ENCODE data around the gene CAPZB.

CAPZB gene

GRCh38 chr1:19327301-19327700, 158.0 kb downstream of the CAPZB start:
- H3K4me1 Mint-ChIP-seq (ENCODE audit: low read depth) = no peaks in the 10 kb centered on the region
- H3K27me3 Mint-ChIP-seq = no peaks in the 10 kb centered on the region
- H3K27ac Mint-ChIP-seq = no peak overlapping the region
- H3K36me3 Mint-ChIP-seq (ENCODE audit: low read depth) = peaks cover 4% of the 10 kb centered on the region
- no peak overlapping the region for H3K4me3 Mint-ChIP-seq
- no peaks in the 10 kb centered on the region for H3K9me3 Mint-ChIP-seq

- no peak overlapping the region for H3K4me3 Mint-ChIP-seq
- no peaks in the 10 kb centered on the region for H3K4me1 Mint-ChIP-seq (ENCODE audit: low read depth)
- peaks cover 4% of the 10 kb centered on the region for H3K36me3 Mint-ChIP-seq (ENCODE audit: low read depth)
- no peak overlapping the region for H3K27ac Mint-ChIP-seq
- H3K27me3 Mint-ChIP-seq = no peaks in the 10 kb centered on the region
- H3K9me3 Mint-ChIP-seq = no peaks in the 10 kb centered on the region
These were observed 158.6 kb downstream of the CAPZB start for GRCh38 chr1:19326748-19327065.

DNA sequence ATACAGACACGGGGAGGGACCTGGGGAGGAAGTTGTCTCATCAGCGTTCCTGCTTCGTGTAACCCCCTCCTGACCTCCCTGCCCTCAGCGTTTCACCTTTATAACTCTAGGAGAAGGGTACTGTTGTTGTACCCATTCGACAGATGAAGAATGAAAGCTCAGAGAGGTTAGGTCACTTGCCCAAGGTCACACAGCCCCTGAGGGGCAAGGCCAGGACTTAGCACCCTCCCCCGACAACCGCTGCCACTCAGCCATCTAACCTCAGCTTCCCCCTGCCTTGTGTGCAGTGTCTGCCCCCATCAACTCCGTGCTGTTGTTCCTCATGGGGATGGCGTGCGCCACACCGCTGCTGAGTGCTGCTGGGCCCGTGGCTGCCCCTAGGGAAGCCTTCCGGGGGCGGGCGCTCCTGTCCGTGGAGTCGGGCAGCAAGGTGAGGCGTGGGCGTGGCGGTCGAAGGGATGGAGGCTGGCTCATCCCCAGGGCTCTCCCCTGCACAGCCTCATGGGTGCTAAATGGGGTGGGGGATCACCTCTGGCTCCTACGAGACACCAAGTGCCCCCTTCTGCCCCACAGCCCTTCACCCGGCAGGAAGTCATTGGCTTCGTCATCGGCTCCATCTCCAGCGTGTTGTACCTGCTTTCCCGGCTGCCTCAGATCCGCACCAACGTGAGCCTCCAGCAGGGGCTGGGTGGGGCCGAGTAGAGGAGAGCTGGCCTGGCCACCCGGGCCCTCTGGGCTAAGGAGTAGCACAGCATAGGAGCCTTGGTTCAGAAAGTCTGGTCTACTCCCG, 159.2 kb downstream of the CAPZB start:
- H3K4me1 Mint-ChIP-seq (ENCODE audit: low read depth) = no peaks in the 10 kb centered on the region
- no peak overlapping the region for H3K27ac Mint-ChIP-seq
- no peaks in the 10 kb centered on the region for H3K27me3 Mint-ChIP-seq
- H3K36me3 Mint-ChIP-seq (ENCODE audit: low read depth) = peaks cover 4% of the 10 kb centered on the region
- H3K4me3 Mint-ChIP-seq = no peak overlapping the region
- no peaks in the 10 kb centered on the region for H3K9me3 Mint-ChIP-seq

DNA sequence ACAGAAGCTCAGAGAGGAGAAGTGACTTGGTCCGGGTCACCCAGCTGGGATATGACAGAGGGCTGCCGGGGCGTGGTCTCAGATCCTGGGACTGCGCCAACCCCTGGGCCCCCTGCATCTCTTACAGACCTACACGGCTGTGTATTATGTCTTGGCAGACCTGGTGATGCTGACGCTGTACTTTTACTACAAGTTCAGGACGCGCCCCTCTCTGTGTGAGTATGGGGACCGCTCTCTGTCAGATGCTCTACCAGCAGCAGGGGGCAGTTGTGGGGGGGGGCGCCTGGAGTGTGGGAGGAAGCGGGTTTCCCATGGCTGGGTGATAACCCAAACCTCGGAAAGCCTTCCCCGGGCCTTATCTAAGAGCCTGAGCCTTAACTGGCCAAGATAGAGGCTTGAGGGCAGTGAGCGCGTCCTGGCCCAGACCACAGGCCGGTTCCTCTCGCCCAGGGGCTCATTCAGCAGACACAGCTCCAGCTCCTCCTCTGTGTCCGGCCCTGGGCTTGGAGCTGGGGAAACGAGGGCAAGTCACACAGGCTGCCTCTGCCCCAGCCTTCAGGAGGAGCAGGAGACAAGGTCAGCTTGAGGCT, 159.9 kb downstream of the CAPZB start:
- Mint-ChIP-seq H3K9me3 (no peaks in the 10 kb centered on the region), H3K36me3 (ENCODE audit: low read depth) (peaks cover 4% of the 10 kb centered on the region), H3K4me1 (ENCODE audit: low read depth) (no peaks in the 10 kb centered on the region), H3K27ac (no peak overlapping the region), H3K4me3 (no peak overlapping the region), H3K27me3 (no peaks in the 10 kb centered on the region)

- Mint-ChIP-seq H3K9me3 (no peaks in the 10 kb centered on the region), H3K27ac (no peak overlapping the region), H3K4me1 (ENCODE audit: low read depth) (no peaks in the 10 kb centered on the region), H3K36me3 (ENCODE audit: low read depth) (peaks cover 4% of the 10 kb centered on the region), H3K27me3 (no peaks in the 10 kb centered on the region), H3K4me3 (no peak overlapping the region)
These were observed 160.7 kb downstream of the CAPZB start for GRCh38 chr1:19324665-19324990.

- Mint-ChIP-seq H3K4me1 (ENCODE audit: low read depth) (no peaks in the 10 kb centered on the region), H3K27ac (no peak overlapping the region), H3K27me3 (no peaks in the 10 kb centered on the region), H3K4me3 (no peak overlapping the region), H3K9me3 (no peaks in the 10 kb centered on the region), H3K36me3 (ENCODE audit: low read depth) (peaks cover 7% of the 10 kb centered on the region)
These were observed 161.2 kb downstream of the CAPZB start for GRCh38 chr1:19323987-19324664.

DNA sequence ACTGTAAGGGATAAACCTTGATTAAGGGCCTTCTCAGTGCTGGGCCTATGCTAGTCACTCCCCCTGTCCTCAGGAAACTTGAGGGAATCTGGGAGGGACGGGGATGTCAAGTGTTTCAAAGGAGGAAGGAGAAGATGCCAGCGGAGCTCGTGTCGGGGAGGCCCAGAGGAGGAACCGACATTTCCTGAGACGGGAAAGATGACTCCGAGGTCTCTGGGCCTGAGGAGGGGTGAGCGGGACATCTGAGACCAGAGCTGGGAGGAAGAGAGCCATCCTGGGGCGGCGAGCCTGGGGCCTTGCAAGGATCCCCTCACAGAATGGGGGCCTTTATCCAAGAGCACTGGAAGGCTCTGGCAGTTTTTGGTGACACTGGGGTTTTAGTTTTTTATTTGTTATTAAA, 162.9 kb downstream of the CAPZB start:
- Mint-ChIP-seq H3K36me3 (ENCODE audit: low read depth) (peaks cover 9% of the 10 kb centered on the region), H3K27ac (no peak overlapping the region), H3K9me3 (no peaks in the 10 kb centered on the region), H3K4me1 (ENCODE audit: low read depth) (no peaks in the 10 kb centered on the region), H3K4me3 (no peak overlapping the region), H3K27me3 (no peaks in the 10 kb centered on the region)

GRCh38 chr1:19321071-19321470, 164.3 kb downstream of the CAPZB start:
- peaks cover 8% of the 10 kb centered on the region for H3K36me3 Mint-ChIP-seq (ENCODE audit: low read depth)
- H3K9me3 Mint-ChIP-seq = no peaks in the 10 kb centered on the region
- H3K27me3 Mint-ChIP-seq = no peaks in the 10 kb centered on the region
- H3K4me1 Mint-ChIP-seq (ENCODE audit: low read depth) = peaks cover 5% of the 10 kb centered on the region
- peak overlapping the region; percentile 31 for H3K27ac Mint-ChIP-seq
- H3K4me3 Mint-ChIP-seq = no peak overlapping the region

GRCh38 chr1:19319196-19319595, 166.1 kb downstream of the CAPZB start:
- H3K27me3 Mint-ChIP-seq = no peaks in the 10 kb centered on the region
- H3K27ac Mint-ChIP-seq = no peak overlapping the region
- peaks cover 8% of the 10 kb centered on the region for H3K36me3 Mint-ChIP-seq (ENCODE audit: low read depth)
- no peaks in the 10 kb centered on the region for H3K9me3 Mint-ChIP-seq
- H3K4me3 Mint-ChIP-seq = no peak overlapping the region
- peaks cover 23% of the 10 kb centered on the region for H3K4me1 Mint-ChIP-seq (ENCODE audit: low read depth)

GRCh38 chr1:19317126-19317910, 168.0 kb downstream of the CAPZB start:
- no peaks in the 10 kb centered on the region for H3K27me3 Mint-ChIP-seq

GRCh38 chr1:19315378-19316198, 169.8 kb downstream of the CAPZB start:
- Mint-ChIP-seq H3K4me3 (no peak overlapping the region), H3K4me1 (ENCODE audit: low read depth) (peaks cover 44% of the 10 kb centered on the region)

More at GRCh38 chr1:19317126-19317910, 168.0 kb downstream of the CAPZB start:
- H3K27ac Mint-ChIP-seq = no peak overlapping the region
- H3K36me3 Mint-ChIP-seq (ENCODE audit: low read depth) = peaks cover 8% of the 10 kb centered on the region
- peaks cover 36% of the 10 kb centered on the region for H3K4me1 Mint-ChIP-seq (ENCODE audit: low read depth)
- H3K9me3 Mint-ChIP-seq = no peaks in the 10 kb centered on the region
- no peak overlapping the region for H3K4me3 Mint-ChIP-seq

GRCh38 chr1:19313961-19314882, 171.1 kb downstream of the CAPZB start:
- no peak overlapping the region for H3K27ac Mint-ChIP-seq
- no peaks in the 10 kb centered on the region for H3K27me3 Mint-ChIP-seq
- peaks cover 5% of the 10 kb centered on the region for H3K36me3 Mint-ChIP-seq (ENCODE audit: low read depth)
- no peak overlapping the region for H3K4me3 Mint-ChIP-seq
- H3K9me3 Mint-ChIP-seq = no peaks in the 10 kb centered on the region
- peaks cover 51% of the 10 kb centered on the region for H3K4me1 Mint-ChIP-seq (ENCODE audit: low read depth)

More at GRCh38 chr1:19315378-19316198, 169.8 kb downstream of the CAPZB start:
- no peaks in the 10 kb centered on the region for H3K27me3 Mint-ChIP-seq
- peaks cover 8% of the 10 kb centered on the region for H3K36me3 Mint-ChIP-seq (ENCODE audit: low read depth)
- H3K9me3 Mint-ChIP-seq = no peaks in the 10 kb centered on the region
- H3K27ac Mint-ChIP-seq = no peak overlapping the region

- Mint-ChIP-seq H3K27ac (peak overlapping the region; percentile 69), H3K9me3 (no peaks in the 10 kb centered on the region), H3K36me3 (ENCODE audit: low read depth) (no peaks in the 10 kb centered on the region), H3K27me3 (no peaks in the 10 kb centered on the region), H3K4me3 (peak overlapping the region; percentile 83), H3K4me1 (ENCODE audit: low read depth) (peaks cover 51% of the 10 kb centered on the region)
These were observed 171.7 kb downstream of the CAPZB start for GRCh38 chr1:19313636-19313959.

Measured in stimulated activated naive CD8-positive, alpha-beta T cell treated with anti-CD3 and anti-CD28 coated beads, Interleukin-15, Interleukin-2, amounts not matched to agents 100 ng/mL and 50 ng/mL, for 24 hours (primary cell).